Frontal cortex (tissue), 4 donors: ENCODE measurements around the gene PEDS1. TPM values are rescaled to one million over a fixed set of nuclear protein-coding genes. Genes with fewer than 3 reads are reported as not detected.
"Not testable (repeated sequence)": the region's sequence is repeated elsewhere in the genome, so short reads cannot be mapped to it uniquely, and the experiment has no call there.

Source experiments
- DNase-seq, 2 donors: peaks; one replicate each; pipeline ENCODE4 v3.0.0; 2012; ENCODE audit warnings: low spot score in 2 of 2
- FAIRE-seq: peaks from 2 replicates; lab custom pipeline; 2012; peaks lifted over from hg19 to GRCh38; lab: Jason Lieb, UNC
- total RNA-seq: library from RNA; depleted of rRNA; stranded (reverse); fragments of >200 nt; gene quantifications from one replicate; pipeline ENCODE4 v1.2.3, GENCODE V29; 2014
- donor health status: control.
- donor health status: control.
- donor health status: control.

The PEDS1 gene
- total RNA-seq, 1 donor from 2014 or later = 9.4 TPM

GRCh38 chr20:50120935-50121693, 32.4 kb downstream of the PEDS1 start:
- FAIRE-seq (no peak), DNase-seq (peak; percentile 68 to 74)

- FAIRE-seq (no peak), DNase-seq (no peak)
Observed at GRCh38 chr20:50118203-50118602, 35.3 kb downstream of the PEDS1 start.

GRCh38 chr20:50116368-50116999, 37.0 kb downstream of the PEDS1 start:
- FAIRE-seq (no peak), DNase-seq (no peak)

- DNase-seq (peak; percentile 88 to 90), FAIRE-seq (no peak)
Observed at GRCh38 chr20:50115591-50116367, 37.7 kb downstream of the PEDS1 start.

- FAIRE-seq (no peak), DNase-seq (no peak)
Observed at GRCh38 chr20:50115041-50115512, 38.4 kb downstream of the PEDS1 start.

GRCh38 chr20:50113420-50114224, 39.9 kb downstream of the PEDS1 start:
- DNase-seq = no peak
- FAIRE-seq = no peak

- peak; percentile 86 to 89 for DNase-seq
- FAIRE-seq = no peak
Observed at GRCh38 chr20:50112512-50113419, 40.8 kb downstream of the PEDS1 start, which contains the start of gene UBE2V1. UBE2V1 (minus strand) TSS chr20:50113150; CDS start chr20:50113128, 22 bp downstream.

- FAIRE-seq (no peak), DNase-seq (no peak)
Observed at GRCh38 chr20:50111829-50112495, 41.6 kb downstream of the PEDS1 start.

- FAIRE-seq (no peak), DNase-seq (no peak)
Observed at GRCh38 chr20:50111120-50111828, 42.2 kb downstream of the PEDS1 start.

- no peak for DNase-seq
- no peak for FAIRE-seq
Observed at GRCh38 chr20:50110141-50111047, 43.1 kb downstream of the PEDS1 start.

- DNase-seq (no peak), FAIRE-seq (no peak)
Observed at GRCh38 chr20:50108556-50109235, 44.8 kb downstream of the PEDS1 start.

- FAIRE-seq = no peak
Observed at GRCh38 chr20:50107796-50108331, 45.7 kb downstream of the PEDS1 start.

GRCh38 chr20:50107086-50107660, 46.4 kb downstream of the PEDS1 start:
- FAIRE-seq (no peak), DNase-seq (no peak)

More at GRCh38 chr20:50107796-50108331, 45.7 kb downstream of the PEDS1 start:
- DNase-seq = no peak

- not testable (repeated sequence) for FAIRE-seq, DNase-seq
Observed at GRCh38 chr20:50106669-50107068, 46.9 kb downstream of the PEDS1 start.
